LNCaP clone FGC (cell line): ENCODE data around the gene IGSF11.

Experiments used
- DNase-seq: peaks from one replicate; pipeline ENCODE4 v3.0.0-alpha.2; 2011; ENCODE audit warnings: low read depth
- H3K4me3 ChIP-seq: 2 replicates; pipeline ENCODE4 v1.5.1; 2011; ENCODE audit warnings: mild to moderate bottlenecking, low read depth, low read length, control low read depth
- CTCF ChIP-seq: IDR thresholded peaks from 2 replicates; pipeline ENCODE4 v1.5.1; 2012; ENCODE audit warnings: mild to moderate bottlenecking; ENCODE audit not compliant: control insufficient read depth, insufficient read depth; ENCODE audit errors: extremely low read depth

The IGSF11 gene

GRCh38 chr3:118951089-118951488 is 83.6 kb downstream of the IGSF11 start:
- TF ChIP-seq CTCF: no peak
- H3K4me3 ChIP-seq: no peak overlapping the region
- DNase-seq: no peak

- no peak for DNase-seq
- TF ChIP-seq CTCF: no peak
- no peak overlapping the region for H3K4me3 ChIP-seq
Observed at GRCh38 chr3:118949113-118949760, 85.4 kb downstream of the IGSF11 start.

DNA sequence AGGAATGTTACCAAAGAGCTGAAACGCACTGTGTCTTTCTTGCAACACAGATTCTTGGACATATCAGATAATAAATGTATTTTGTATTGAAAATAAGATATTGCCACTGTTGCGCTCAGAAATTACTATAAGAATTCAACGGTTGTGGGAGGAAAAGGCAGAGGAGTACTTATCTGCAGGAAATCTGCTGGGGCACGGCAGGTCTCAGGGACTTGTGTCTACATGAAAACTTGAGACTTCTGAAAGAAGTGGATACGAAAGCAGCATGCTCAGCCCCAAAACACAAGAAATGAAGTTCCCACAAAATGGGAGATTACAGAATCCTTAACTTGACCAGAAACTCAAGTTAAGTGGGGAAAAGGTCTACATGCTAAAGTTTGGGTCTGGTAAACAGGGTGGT is 86.5 kb downstream of the IGSF11 start:
- no peak for TF ChIP-seq CTCF
- H3K4me3 ChIP-seq: no peak overlapping the region
- no peak for DNase-seq

DNA sequence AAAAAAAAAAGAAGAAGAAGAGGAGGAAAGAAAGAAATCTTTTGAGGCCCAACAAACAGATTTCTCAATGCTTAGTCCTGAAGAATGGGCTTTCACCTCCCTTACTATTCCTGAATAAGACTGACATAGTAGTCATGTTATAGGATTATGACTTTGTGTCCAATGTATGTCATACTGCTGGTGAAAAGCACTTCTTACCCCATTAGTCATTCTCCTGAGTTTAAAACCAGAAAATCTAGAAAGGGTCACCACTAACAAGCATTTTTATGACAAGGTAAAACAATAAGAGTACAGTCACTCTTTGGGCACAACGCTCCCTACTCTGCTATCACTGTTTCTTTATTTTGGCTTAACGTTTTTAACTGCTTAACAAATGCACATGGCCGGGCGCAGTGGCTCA is 88.2 kb downstream of the IGSF11 start:
- no peak for DNase-seq
- H3K4me3 ChIP-seq: no peak overlapping the region
- TF ChIP-seq CTCF: no peak

DNA sequence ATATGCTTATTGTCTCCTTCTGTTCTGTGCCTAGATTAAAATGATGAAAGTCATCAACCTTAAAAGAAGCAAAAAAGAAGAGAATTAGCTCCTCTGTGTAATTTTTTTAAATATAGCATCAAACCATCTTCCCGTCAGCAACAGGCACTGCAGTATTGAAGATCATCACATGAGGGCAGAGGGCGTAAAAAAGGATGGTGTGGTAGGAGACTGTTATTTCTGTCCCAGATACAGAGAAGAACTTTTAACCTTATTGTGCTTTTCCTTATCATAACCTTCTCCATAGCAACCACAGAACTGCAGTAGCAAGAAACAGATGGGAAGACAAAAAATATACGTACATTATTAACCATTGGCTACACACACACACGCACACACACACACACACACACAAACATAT is 88.8 kb downstream of the IGSF11 start:
- TF ChIP-seq CTCF: no peak
- no peak overlapping the region for H3K4me3 ChIP-seq
- no peak for DNase-seq

DNA sequence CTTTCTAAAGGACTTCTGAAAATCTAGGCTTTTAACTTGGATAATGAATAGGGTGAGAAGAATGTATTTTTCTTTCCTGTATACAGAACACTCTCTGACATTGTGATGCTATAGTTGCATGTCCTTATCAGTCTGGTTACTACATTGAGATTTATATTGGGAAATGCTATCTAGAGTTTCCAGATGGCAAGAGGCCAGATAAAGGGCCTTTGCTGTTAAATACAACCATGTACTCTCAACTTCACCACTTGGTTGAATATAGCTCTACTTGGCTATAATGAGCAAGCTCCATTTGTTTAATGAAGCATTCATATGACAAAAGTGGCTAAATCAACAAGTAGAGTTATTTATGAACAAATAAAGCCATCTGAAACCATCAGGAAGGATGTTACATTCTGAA is 91.0 kb downstream of the IGSF11 start:
- no peak for DNase-seq
- no peak overlapping the region for H3K4me3 ChIP-seq
- no peak for TF ChIP-seq CTCF

- no peak for TF ChIP-seq CTCF
- no peak overlapping the region for H3K4me3 ChIP-seq
- no peak for DNase-seq
Observed at GRCh38 chr3:118942671-118943070, 92.0 kb downstream of the IGSF11 start.
